Hematopoietic multipotent progenitor cell (in vitro differentiated cells): ENCODE data around the gene PRKN. TPM values are rescaled to one million over a fixed set of nuclear protein-coding genes. Genes with fewer than 3 reads are reported as not detected.
"Not testable (repeated sequence)": the region's sequence is repeated elsewhere in the genome, so short reads cannot be mapped to it uniquely, and the experiment has no call there.

Source experiments
- DNase-seq, 3 donors: peaks; one replicate each; pipeline ENCODE4 v3.0.0-alpha.2; 2011 to 2015; ENCODE audit warnings: low read depth in 2 of 3, low spot score in 2 of 3
- total RNA-seq: library from RNA; depleted of rRNA; stranded (reverse); fragments of >200 nt; gene quantifications from one replicate; pipeline ENCODE4 v1.2.3, GENCODE V29; 2012

The PRKN gene
- total RNA-seq, 1 donor: 7.0 TPM

DNA sequence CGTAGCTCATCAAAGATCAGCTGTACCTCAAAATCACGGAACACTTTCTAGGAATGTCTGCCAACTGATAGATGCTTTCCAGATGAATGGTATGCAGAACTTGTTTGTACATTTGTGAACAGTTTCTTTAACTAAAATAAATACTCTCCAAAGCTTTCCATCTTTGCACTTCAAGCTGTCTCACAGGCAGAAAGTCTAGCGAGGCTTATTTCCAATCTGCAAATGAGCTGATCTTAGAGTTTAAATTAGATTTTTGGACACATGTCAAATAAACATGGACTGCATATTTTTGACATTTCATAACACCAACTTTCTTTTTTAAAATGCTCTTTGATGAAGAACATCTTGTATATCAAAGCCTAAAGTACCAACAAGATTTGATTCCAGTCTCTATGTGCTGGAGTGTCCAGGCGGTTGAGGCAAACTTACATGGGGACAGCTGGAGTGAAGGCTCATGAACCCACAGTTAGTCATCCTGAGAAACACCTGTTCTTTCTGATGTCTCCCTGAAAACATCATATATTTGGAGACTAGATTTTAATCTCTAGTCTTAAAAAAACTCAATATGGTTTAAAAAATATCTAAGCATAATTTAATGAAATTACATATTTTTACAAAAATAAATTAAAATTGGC lies 1185.1 kb downstream of the PRKN start:
- no peak for DNase-seq

- no peak for DNase-seq
Observed at GRCh38 chr6:161540532-161540931, 1187.0 kb downstream of the PRKN start.

DNA sequence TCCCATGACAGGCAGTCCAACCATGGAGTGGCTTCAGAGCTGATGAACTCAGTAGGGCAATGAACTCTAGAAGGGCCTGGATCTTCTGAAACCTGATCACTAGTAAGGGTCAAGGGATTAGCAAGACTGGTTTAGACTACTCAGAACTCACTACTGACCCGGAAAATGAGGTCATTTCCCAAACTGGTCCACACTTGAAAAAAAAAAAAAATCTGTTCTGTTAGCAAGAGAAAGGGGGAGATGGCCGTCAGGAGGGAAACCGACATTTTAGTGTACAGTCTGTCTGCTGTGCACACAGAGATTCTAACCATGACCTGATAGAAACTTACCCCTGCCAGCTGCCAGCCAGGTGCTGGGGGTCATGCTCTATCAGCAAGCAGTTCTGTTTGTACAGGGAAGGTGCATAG lies 1191.3 kb downstream of the PRKN start:
- no peak for DNase-seq

DNA sequence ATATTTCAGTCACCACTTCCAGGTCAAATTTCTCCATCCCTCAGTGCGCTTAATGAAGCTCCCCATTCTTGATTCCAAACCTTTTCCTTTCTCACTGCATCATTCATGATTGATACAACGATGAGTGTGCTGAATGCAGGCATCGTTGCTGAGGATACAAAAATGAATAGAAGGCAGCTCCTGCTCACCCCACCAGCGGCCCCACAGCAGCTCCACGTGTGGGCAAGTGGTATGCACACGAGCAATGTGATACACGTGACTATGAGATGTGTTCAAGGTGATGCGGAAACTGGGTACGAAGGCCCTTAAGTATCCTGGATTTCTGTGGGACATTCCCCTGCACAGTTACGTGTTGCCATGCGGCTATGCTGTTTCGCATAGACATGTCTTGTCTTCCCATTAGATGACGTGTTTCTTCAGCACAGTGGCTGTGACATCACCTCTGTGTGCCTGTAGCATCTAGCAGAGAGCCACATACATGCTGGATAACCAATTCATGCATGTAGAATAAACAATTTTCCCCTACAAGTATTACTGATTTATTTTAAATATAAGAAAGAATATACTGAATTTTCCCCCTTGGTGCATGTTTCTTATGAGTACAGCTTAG lies 1193.2 kb downstream of the PRKN start:
- no peak for DNase-seq

DNA sequence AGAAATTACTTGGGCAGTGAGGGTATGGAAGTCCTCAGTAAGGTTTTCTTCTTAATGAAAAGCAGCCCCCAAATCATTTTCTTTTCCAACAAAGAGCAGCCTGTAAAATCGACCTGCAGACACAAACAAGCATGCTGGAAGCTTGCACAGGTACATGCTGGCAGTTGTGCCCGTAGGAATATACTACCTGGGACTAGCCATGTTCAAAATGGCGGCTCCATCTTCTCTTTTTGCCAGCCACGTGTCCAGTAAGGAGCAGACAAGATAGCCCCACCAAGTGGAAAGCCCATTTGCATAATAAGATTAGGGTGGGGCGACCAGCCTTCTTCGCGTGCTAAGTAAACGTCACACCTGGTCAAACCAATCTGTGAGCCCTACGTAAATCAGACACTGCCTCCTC lies 1194.3 kb downstream of the PRKN start:
- DNase-seq: no peak

- DNase-seq: no peak
Observed at GRCh38 chr6:161532536-161532935, 1195.0 kb downstream of the PRKN start.

DNA sequence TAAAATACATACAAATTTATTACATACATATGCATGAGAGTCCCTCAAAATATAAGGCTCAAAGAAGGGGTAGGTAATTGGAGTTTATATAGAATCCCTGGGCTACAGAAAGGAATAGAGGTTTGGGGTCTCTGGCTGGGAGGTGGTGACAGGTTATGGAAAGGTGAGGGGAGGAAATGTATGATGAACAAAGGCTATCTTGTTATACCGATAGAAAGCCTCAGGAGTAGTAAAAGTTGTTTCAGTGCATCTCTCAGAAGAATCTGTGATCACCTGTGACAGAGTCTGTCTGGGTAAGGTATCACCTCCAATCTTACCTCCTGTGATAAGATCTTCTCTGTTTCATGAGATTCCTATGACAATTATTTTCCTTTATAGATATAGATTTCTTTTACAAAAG lies 1200.8 kb downstream of the PRKN start:
- DNase-seq: no peak

GRCh38 chr6:161523362-161523761 lies 1204.2 kb downstream of the PRKN start:
- no peak for DNase-seq

DNA sequence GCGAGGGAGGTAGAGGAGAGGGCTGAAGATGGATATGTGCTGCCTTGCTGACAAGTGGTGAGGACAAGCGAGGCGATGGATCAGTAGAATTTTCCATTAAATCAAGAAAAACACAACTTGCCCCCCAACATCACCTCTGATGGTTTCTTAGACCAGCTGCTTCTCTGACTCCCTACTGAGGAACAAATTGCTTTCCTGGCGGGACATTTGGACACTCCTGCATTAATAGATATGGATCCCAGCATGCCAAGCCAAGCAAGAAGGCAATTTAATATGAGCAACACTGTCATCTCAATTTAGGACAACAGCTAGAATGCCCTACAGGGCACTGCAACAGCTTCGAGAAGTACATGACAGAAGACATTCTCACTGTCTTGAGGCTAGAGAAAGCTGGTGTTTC lies 1205.3 kb downstream of the PRKN start:
- no peak for DNase-seq

DNA sequence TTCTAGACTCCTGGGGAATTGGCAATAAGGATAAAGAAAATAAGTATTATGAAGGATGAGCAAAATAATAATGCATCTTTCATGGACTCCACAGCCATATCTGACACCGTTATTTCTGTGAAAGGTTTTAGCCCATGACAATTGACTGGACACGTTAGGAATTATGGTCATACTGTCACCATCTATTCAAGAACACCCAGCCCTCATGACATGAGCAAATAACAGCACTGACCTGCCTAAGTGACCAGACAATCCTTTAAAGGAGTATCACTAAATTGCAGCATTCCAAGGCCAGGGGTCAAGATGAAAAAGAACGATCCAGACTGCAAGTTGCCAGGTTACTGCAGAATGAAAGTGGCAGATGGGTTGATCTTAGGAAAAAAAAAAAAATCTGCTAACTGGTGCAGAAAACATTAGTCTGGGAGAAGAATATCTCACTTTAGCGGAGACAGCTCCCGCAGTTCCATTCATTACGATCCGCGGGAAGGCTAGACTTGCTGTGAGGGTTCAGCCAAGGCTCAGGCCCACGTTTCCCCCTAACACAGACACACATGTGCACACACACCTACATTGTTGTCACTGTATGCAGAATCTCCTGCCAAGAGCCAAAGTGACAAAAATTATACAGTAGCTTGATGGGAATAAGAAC lies 1216.0 kb downstream of the PRKN start:
- no peak for DNase-seq

GRCh38 chr6:161508341-161508740 lies 1219.2 kb downstream of the PRKN start:
- no peak for DNase-seq

- no peak for DNase-seq
Observed at GRCh38 chr6:161507375-161507774, 1220.2 kb downstream of the PRKN start.

DNA sequence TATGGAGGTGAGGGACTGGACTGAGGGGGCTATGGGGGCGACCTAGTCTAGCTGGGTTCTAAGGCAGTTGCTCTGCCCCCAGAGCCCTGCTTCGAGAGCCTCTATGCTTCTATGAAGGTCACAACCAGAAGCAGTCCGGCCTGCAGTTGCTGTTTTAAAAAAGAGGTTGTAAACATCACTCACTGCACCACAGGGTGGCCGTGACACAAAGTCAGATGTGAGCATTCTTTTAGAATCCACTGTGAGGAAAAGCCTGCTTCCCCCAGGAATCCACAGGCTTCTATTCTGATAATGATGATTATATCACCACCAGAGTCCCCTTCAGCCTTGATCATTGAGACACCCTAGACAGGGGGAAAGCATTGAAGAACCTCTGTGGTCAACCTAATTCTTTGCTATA lies 1224.0 kb downstream of the PRKN start:
- no peak for DNase-seq

- DNase-seq: no peak
Observed at GRCh38 chr6:161498881-161499280, 1228.7 kb downstream of the PRKN start.

DNA sequence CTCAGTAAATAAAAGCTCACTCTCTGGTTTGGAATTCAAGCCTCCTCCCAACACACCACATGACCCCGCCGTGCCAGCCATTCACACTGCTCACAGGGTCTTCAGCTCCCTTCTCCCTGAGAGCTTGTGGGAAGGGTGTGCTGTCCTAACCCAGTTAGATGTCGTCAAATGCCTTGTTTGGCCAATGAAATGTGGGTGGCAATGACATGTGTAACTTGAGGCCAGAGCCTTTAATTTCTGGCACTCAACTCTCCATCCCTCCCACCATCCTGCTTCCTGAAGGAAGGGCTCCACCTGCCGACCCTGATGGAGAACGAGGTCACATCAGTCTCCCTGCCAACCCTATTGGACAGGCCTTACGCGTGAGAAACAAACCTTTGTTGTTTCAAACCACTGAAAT lies 1229.2 kb downstream of the PRKN start:
- peak in 1 of 3 donors; percentile 13 for DNase-seq

- DNase-seq: no peak
Observed at GRCh38 chr6:161496941-161497340, 1230.6 kb downstream of the PRKN start.

GRCh38 chr6:161496271-161496670 lies 1231.3 kb downstream of the PRKN start:
- DNase-seq: not testable (repeated sequence)

DNA sequence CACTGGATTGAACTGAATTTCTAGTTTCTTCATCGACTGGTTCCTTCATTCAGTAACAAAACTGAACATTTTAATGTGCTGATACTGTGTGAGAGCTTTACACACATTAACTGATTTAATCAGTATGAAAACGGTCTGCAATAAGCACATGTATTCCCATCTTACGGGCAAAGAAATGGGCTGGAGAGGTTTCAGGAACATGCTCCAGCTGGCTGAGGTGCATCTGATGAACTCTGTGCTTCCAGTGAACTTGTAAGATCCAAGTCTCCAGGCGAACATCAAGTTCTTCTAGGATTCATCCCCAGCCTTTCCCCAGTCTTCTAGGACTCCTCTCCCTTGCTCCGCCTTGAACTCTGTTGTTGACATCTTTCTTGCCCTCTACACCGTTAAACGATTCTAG lies 1233.0 kb downstream of the PRKN start:
- no peak for DNase-seq

DNA sequence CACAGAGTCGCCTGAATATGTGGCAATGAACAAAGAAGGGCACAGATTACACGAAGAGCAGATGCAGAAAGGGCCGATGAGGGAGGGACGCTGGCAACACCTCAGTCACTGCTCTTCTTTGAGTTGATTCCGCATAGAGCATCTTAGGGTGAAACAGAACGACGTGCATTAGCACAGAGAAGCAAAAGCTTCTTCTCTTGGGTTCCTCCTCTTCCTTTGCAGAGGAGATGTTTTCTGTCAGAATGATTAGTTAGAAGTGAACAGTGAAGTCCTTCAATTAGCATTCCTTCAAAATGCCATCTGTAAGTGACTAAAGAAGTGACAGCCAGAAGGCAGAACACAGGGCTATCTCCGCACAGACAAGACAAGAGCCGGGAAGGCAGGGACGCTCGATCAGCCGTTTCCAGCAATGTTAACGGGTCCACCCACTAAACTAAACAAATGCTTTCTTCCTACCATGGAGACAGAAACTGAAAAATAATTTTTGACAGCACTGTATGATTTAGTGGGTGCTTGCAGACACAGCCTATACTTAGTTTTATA lies 1233.9 kb downstream of the PRKN start:
- no peak for DNase-seq

DNA sequence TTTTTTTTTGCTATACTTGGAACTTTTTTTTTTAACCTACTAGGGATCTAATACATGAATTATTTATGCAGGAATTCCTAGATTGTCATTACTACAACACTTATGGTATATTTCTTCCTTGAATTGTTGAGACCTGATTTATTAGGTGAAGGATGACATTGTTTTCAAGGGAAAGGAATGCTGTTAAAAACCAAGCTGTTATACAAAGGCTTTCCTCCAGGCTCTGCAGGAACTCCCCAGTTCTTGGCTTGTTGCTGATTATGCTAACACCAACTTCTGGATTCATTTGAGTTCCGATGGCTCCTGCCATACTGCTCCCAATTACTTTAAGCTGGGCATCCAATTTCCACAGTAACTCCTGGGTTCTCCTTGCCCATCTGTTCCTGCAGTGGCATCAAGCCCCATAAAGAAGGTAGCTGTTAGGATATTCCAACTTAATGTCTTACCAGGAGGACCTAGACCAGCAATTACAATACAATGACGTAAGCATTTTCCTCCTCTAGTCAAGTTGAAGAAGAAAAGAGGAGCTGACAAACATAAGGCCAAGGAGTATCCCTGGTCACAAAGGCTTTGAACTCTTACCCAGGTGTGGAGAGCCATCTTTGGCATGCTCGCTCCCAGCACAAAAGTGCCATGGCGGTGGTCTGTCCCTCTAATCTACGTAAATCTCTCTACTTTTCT lies 1237.8 kb downstream of the PRKN start:
- DNase-seq: no peak

GRCh38 chr6:161487694-161488093 lies 1239.9 kb downstream of the PRKN start:
- no peak for DNase-seq

DNA sequence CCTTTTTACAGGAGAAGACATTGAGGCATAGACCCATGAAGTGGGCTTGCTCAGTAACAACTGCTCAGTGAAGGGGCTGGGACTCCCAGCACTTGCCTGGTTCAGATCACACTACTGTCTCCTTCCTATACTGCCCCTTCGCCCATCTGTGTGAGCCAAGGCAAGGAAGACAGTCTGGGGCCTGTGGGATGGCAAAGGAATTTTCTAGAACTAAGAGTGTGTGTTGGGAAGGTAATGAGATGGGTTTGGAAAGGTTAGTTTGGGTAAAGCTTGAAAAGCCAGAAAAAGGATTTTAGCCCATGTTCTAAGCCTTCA lies 1240.4 kb downstream of the PRKN start:
- no peak for DNase-seq
